Measurements from ENCODE around the gene DEPDC1B.

DNA sequence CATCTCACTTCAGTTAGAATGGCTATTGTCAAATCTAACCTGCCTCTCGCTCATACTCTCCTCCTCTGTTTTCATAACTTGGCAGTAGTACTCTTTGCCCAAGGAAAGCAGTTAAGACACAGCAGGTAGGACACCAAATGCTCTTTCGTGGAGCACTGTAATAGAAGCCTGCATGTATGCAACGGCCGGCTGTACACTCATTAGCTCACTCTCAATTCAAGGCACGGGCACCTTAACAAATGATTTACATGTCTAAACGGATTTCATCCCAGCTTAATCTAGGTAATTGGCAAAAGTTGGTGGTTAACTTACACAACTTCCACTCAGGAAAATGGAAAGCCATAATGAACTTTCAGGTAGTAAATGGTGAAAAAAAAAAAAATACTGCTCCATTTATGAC lies 14.9 kb downstream of the DEPDC1B start:
- TF ChIP-seq POLR2A (IDR thresholded peaks at IDR 0.05; ENCODE audit: low read depth, low read length) (no peak), POLR2AphosphoS5 (IDR thresholded peaks at IDR 0.05; ENCODE audit: low read depth, low read length) (no peak)

All from GM12892 (cell line).